ENCODE data around the gene IP6K1.

DNA sequence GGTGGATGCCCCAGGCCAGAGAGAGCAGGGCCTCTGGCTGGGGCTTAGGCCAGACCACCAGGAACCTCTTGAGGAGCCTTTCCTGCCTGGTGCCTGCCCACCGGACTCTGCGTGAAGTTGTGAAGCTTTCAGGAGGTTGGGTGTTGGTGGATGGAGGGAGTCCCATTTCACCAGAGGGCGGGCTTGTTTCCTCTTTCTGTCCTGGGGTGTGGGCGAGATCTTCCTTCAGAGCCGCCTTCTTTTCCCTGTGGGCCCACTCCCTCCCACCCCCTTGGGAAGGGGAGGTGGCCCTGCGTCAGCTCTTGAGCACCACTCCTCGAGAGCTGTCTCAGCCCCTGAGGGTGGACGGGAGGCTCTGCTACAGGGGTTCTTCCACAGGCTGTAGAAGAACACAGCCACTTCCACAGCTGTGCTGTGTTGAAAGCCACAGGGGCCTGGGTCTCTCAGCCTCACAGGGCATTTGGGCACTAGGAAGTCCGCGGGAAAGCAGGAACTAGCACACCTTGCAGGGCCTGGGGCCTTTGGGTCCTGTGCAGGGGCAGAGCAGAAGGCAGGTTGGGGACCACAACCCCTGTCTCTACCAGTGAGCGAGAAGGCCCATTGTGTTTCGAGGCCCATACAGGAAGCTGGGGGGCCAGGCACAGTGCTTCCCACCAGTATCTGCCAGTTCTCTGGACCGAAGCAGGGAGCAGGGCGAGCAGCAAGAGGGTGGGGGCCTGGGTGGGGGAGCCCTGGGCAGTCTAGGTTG, 69.0 kb downstream of the IP6K1 start:
- TF ChIP-seq, protein P1, sequence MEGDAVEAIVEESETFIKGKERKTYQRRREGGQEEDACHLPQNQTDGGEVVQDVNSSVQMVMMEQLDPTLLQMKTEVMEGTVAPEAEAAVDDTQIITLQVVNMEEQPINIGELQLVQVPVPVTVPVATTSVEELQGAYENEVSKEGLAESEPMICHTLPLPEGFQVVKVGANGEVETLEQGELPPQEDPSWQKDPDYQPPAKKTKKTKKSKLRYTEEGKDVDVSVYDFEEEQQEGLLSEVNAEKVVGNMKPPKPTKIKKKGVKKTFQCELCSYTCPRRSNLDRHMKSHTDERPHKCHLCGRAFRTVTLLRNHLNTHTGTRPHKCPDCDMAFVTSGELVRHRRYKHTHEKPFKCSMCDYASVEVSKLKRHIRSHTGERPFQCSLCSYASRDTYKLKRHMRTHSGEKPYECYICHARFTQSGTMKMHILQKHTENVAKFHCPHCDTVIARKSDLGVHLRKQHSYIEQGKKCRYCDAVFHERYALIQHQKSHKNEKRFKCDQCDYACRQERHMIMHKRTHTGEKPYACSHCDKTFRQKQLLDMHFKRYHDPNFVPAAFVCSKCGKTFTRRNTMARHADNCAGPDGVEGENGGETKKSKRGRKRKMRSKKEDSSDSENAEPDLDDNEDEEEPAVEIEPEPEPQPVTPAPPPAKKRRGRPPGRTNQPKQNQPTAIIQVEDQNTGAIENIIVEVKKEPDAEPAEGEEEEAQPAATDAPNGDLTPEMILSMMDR (IDR thresholded peaks at IDR 0.05), result no peak
- TF ChIP-seq, protein P2, sequence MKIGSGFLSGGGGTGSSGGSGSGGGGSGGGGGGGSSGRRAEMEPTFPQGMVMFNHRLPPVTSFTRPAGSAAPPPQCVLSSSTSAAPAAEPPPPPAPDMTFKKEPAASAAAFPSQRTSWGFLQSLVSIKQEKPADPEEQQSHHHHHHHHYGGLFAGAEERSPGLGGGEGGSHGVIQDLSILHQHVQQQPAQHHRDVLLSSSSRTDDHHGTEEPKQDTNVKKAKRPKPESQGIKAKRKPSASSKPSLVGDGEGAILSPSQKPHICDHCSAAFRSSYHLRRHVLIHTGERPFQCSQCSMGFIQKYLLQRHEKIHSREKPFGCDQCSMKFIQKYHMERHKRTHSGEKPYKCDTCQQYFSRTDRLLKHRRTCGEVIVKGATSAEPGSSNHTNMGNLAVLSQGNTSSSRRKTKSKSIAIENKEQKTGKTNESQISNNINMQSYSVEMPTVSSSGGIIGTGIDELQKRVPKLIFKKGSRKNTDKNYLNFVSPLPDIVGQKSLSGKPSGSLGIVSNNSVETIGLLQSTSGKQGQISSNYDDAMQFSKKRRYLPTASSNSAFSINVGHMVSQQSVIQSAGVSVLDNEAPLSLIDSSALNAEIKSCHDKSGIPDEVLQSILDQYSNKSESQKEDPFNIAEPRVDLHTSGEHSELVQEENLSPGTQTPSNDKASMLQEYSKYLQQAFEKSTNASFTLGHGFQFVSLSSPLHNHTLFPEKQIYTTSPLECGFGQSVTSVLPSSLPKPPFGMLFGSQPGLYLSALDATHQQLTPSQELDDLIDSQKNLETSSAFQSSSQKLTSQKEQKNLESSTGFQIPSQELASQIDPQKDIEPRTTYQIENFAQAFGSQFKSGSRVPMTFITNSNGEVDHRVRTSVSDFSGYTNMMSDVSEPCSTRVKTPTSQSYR (CRISPR knock-in tag; IDR thresholded peaks at IDR 0.05), result no peak
- no peak for TF ChIP-seq CREM (CRISPR knock-in tag; IDR thresholded peaks at IDR 0.05)
- TF ChIP-seq, protein P3, sequence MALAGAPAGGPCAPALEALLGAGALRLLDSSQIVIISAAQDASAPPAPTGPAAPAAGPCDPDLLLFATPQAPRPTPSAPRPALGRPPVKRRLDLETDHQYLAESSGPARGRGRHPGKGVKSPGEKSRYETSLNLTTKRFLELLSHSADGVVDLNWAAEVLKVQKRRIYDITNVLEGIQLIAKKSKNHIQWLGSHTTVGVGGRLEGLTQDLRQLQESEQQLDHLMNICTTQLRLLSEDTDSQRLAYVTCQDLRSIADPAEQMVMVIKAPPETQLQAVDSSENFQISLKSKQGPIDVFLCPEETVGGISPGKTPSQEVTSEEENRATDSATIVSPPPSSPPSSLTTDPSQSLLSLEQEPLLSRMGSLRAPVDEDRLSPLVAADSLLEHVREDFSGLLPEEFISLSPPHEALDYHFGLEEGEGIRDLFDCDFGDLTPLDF (CRISPR knock-in tag; IDR thresholded peaks at IDR 0.05), result no peak
- no peak for TF ChIP-seq ATF1 (CRISPR knock-in tag; IDR thresholded peaks at IDR 0.05)
- TF ChIP-seq SP1 (CRISPR knock-in tag; conservative IDR thresholded peaks at IDR 0.05), result no peak
- no peak for TF ChIP-seq GABPB1 (CRISPR knock-in tag; IDR thresholded peaks at IDR 0.05)
- no peak for TF ChIP-seq ZNF138 (CRISPR knock-in tag; conservative IDR thresholded peaks at IDR 0.05)
- TF ChIP-seq SMAD3 (CRISPR knock-in tag; IDR thresholded peaks at IDR 0.05; ENCODE audit: borderline replicate concordance), result no peak
